Activated CD4-positive, alpha-beta memory T cell treated with anti-CD3 and anti-CD28 coated beads, Interleukin-2, amount 10 ng/mL, durations not matched to agents 7 days and 5 days (primary cell): ENCODE data around the gene RABGAP1. TPM values are rescaled to one million over a fixed set of nuclear protein-coding genes. Genes with fewer than 3 reads are reported as not detected.

Experiments
- CTCF ChIA-PET: fragments of 350-600 bp; sonication (Branson Sonifier 250); formaldehyde crosslinking; loops from one replicate; lab custom pipeline; 2021; ENCODE audit warnings: antibody characterized with exemption, inconsistent platforms; lab: Charles Lee
- POLR2A ChIA-PET: fragments of 350-600 bp; sonication (Branson Sonifier 250); formaldehyde crosslinking; loops from one replicate; lab custom pipeline; 2021; ENCODE audit warnings: antibody characterized with exemption; lab: Charles Lee
- DNase-seq: peaks from one replicate; pipeline ENCODE4 v3.0.0-alpha.2; 2020
- H3K27ac Mint-ChIP-seq: one replicate; pipeline ENCODE4 v1.8.0; 2021; ENCODE audit warnings: mild to moderate bottlenecking, mixed read lengths
- H3K27me3 Mint-ChIP-seq: one replicate; pipeline ENCODE4 v1.8.0; 2021; ENCODE audit warnings: mixed read lengths
- H3K36me3 Mint-ChIP-seq: one replicate; pipeline ENCODE4 v1.8.0; 2021; ENCODE audit warnings: low read depth, mixed read lengths
- H3K4me1 Mint-ChIP-seq: one replicate; pipeline ENCODE4 v1.8.0; 2021; ENCODE audit warnings: mixed read lengths
- H3K4me3 Mint-ChIP-seq: one replicate; pipeline ENCODE4 v1.8.0; 2021; ENCODE audit warnings: mild to moderate bottlenecking, mixed read lengths
- H3K9me3 Mint-ChIP-seq: one replicate; pipeline ENCODE4 v1.8.0; 2021; ENCODE audit warnings: mixed read lengths
- total RNA-seq, 2 experiments: library from RNA; stranded (reverse); gene quantifications; one replicate each; pipeline ENCODE4 v1.2.3, GENCODE V29; 2021

RABGAP1 gene
- total RNA-seq, 2 experiments from 2014 or later: 26.5 to 32.3 TPM

DNA sequence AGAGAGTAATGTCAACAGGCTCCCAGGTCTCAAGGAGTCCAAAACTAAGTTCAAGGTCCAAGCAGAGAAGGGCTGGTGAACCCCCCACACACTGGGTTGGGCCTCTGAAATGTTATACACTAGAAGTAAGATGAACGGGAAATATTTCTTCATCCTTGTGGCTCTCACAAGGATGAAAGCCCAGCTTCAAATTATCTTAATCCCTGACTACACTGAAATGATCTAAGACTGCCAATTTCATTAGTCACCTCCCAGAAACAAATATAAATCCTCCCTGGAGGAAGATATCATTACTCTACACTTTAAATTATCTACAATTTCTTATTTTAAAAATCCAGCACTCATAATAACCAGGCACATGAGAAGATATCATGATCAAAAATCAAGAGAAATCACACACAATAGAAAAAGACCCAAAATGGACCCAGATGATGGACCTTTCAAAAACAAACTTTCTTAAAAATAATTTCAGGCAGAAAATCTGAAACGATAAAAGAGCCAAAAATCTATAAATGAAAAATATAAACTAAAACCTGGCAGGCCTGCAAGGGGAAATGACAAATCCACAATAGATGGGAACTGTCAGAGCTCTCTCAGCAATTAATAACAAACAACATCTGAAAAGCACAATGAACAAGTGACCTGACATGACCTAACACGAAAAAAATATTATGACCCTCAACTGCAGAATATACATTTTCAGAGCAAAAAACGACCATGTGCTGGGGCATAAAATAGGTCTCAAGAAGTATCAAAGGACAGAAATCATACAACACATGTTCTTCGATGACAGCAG is 210.1 kb downstream of the RABGAP1 start:
- H3K36me3 Mint-ChIP-seq: peaks cover 5% of the 10 kb centered on the region
- POLR2A ChIA-PET: interaction anchor here (1.5 kb wide), 1 partner anchor 16 kb away, joined by 3 read pairs; no protein-coding TSS in a partner anchor
- CTCF ChIA-PET: interaction anchor here (0.6 kb wide), 1 partner anchor 8 kb away, joined by 3 read pairs; no protein-coding TSS in a partner anchor
- no peaks in the 10 kb centered on the region for H3K4me1 Mint-ChIP-seq
- H3K27me3 Mint-ChIP-seq: no peaks in the 10 kb centered on the region
- H3K9me3 Mint-ChIP-seq: no peaks in the 10 kb centered on the region
- H3K27ac Mint-ChIP-seq: no peak overlapping the region
- no peak for DNase-seq
- H3K4me3 Mint-ChIP-seq: no peak overlapping the region

Other genes starting within 250 kb of the RABGAP1 start
- not detected for gene OR1L4, start 217.0 kb upstream of the RABGAP1 start, total RNA-seq
- gene OR1L6, start 198.7 kb upstream of the RABGAP1 start, total RNA-seq: not detected
- gene OR5C1, start 152.1 kb upstream of the RABGAP1 start, total RNA-seq: not detected
- not detected for gene OR1K1, start 140.9 kb upstream of the RABGAP1 start, total RNA-seq
- gene PDCL, start 112.4 kb upstream of the RABGAP1 start, total RNA-seq: 10 to 100 TPM; 23.0 to 24.2 TPM
- gene RC3H2, start 35.7 kb upstream of the RABGAP1 start, total RNA-seq: 10 to 100 TPM; 51.4 to 55.1 TPM
- 10 to 100 TPM; 12.1 to 12.7 TPM for gene ZBTB6, start 27.7 kb upstream of the RABGAP1 start, total RNA-seq
- gene ZBTB26, start 9.5 kb upstream of the RABGAP1 start, total RNA-seq: 1 to 10 TPM; 8.4 to 8.5 TPM
- gene GPR21, start 92.6 kb downstream of the RABGAP1 start, total RNA-seq: under 1 TPM; 0.58 to 0.88 TPM